Activated CD8-positive, alpha-beta T cell treated with anti-CD3 and anti-CD28 coated beads, Interleukin-2, amount 10 ng/mL, durations not matched to agents 7 days and 5 days (primary cell): ENCODE measurements around the gene RNF13. TPM values are rescaled to one million over a fixed set of nuclear protein-coding genes. Genes with fewer than 3 reads are reported as not detected.
"Not testable (repeated sequence)": the region's sequence is repeated elsewhere in the genome, so short reads cannot be mapped to it uniquely, and the experiment has no call there.

ENCODE experiments used
- ATAC-seq: fragments of 150-1000 bp; cut with Tn5 transposase; one replicate; pipeline ENCODE4 v1.10.0; 2021; ENCODE audit warnings: moderate library complexity
- CTCF ChIA-PET: fragments of 350-600 bp; sonication (Branson Sonifier 250); formaldehyde crosslinking; loops from one replicate; lab custom pipeline; 2021; ENCODE audit warnings: antibody characterized with exemption; lab: Charles Lee
- POLR2A ChIA-PET: fragments of 350-600 bp; sonication (Branson Sonifier 250); formaldehyde crosslinking; loops from one replicate; lab custom pipeline; 2021; ENCODE audit warnings: antibody characterized with exemption; lab: Charles Lee
- DNase-seq: peaks from one replicate; pipeline ENCODE4 v3.0.0-alpha.2; 2020
- H3K27ac Mint-ChIP-seq: one replicate; pipeline ENCODE4 v1.8.0; 2021; ENCODE audit warnings: mild to moderate bottlenecking, mixed read lengths
- H3K27me3 Mint-ChIP-seq: one replicate; pipeline ENCODE4 v1.8.0; 2021; ENCODE audit warnings: low read depth, mixed read lengths
- H3K36me3 Mint-ChIP-seq: one replicate; pipeline ENCODE4 v1.8.0; 2021; ENCODE audit warnings: low read depth, mixed read lengths
- H3K4me1 Mint-ChIP-seq: one replicate; pipeline ENCODE4 v1.8.0; 2021; ENCODE audit warnings: low read depth, mixed read lengths
- H3K4me3 Mint-ChIP-seq: one replicate; pipeline ENCODE4 v1.8.0; 2021; ENCODE audit warnings: mild to moderate bottlenecking, mixed read lengths
- H3K9me3 Mint-ChIP-seq: one replicate; pipeline ENCODE4 v1.8.0; 2022; ENCODE audit warnings: mixed read lengths; ENCODE audit not compliant: insufficient read depth
- total RNA-seq, 2 experiments: library from RNA; stranded (reverse); gene quantifications; one replicate each; pipeline ENCODE4 v1.2.3, GENCODE V29; 2021

The RNF13 gene
- total RNA-seq, 2 experiments from 2014 or later, result 30.6 to 31.3 TPM

GRCh38 chr3:149938392-149939055 lies 125.5 kb downstream of the RNF13 start:
- H3K27me3 Mint-ChIP-seq, POLR2A ChIA-PET, DNase-seq, H3K27ac Mint-ChIP-seq, H3K4me3 Mint-ChIP-seq, CTCF ChIA-PET, ATAC-seq, H3K9me3 Mint-ChIP-seq, H3K4me1 Mint-ChIP-seq: not testable (repeated sequence)
- peaks cover 13% of the 10 kb centered on the region for H3K36me3 Mint-ChIP-seq

GRCh38 chr3:149941186-149941585 lies 128.2 kb downstream of the RNF13 start:
- H3K36me3 Mint-ChIP-seq, result peaks cover 22% of the 10 kb centered on the region
- no peaks in the 10 kb centered on the region for H3K4me1 Mint-ChIP-seq
- H3K27me3 Mint-ChIP-seq, result no peaks in the 10 kb centered on the region
- CTCF ChIA-PET, result no interaction called here
- ATAC-seq (no peak), DNase-seq (no peak)
- POLR2A ChIA-PET, result no interaction called here
- peaks cover 3% of the 10 kb centered on the region for H3K9me3 Mint-ChIP-seq
- H3K27ac Mint-ChIP-seq, result no peak overlapping the region
- H3K4me3 Mint-ChIP-seq, result no peak overlapping the region

- H3K4me1 Mint-ChIP-seq, result no peaks in the 10 kb centered on the region
- POLR2A ChIA-PET, result no interaction called here
- no peak overlapping the region for H3K4me3 Mint-ChIP-seq
- peaks cover 3% of the 10 kb centered on the region for H3K9me3 Mint-ChIP-seq
- CTCF ChIA-PET, result interaction anchor here (0.6 kb wide), 1 partner anchor 386 kb away, joined by 3 read pairs; no protein-coding TSS in a partner anchor
- H3K27me3 Mint-ChIP-seq, result no peaks in the 10 kb centered on the region
- DNase-seq (no peak), ATAC-seq (no peak)
- H3K27ac Mint-ChIP-seq, result no peak overlapping the region
- peaks cover 24% of the 10 kb centered on the region for H3K36me3 Mint-ChIP-seq
Measured at GRCh38 chr3:149941946-149942345, 128.9 kb downstream of the RNF13 start.

- H3K9me3 Mint-ChIP-seq, result peaks cover 3% of the 10 kb centered on the region
- ATAC-seq, result no peak
Measured at GRCh38 chr3:149942409-149942808, 129.4 kb downstream of the RNF13 start.

GRCh38 chr3:149943966-149944365 lies 131.0 kb downstream of the RNF13 start:
- H3K27ac Mint-ChIP-seq, H3K27me3 Mint-ChIP-seq, H3K4me3 Mint-ChIP-seq, DNase-seq, POLR2A ChIA-PET, CTCF ChIA-PET, H3K9me3 Mint-ChIP-seq, ATAC-seq, H3K4me1 Mint-ChIP-seq: not testable (repeated sequence)
- H3K36me3 Mint-ChIP-seq, result peaks cover 27% of the 10 kb centered on the region

More at GRCh38 chr3:149942409-149942808, 129.4 kb downstream of the RNF13 start:
- POLR2A ChIA-PET, result no interaction called here
- CTCF ChIA-PET, result interaction anchor here (0.6 kb wide), 1 partner anchor 386 kb away, joined by 3 read pairs; no protein-coding TSS in a partner anchor
- Mint-ChIP-seq H3K27ac (no peak overlapping the region), H3K36me3 (peaks cover 25% of the 10 kb centered on the region), H3K27me3 (no peaks in the 10 kb centered on the region), H3K4me1 (no peaks in the 10 kb centered on the region), H3K4me3 (no peak overlapping the region)
- DNase-seq, result no peak

- DNase-seq (no peak), ATAC-seq (no peak)
- H3K27me3 Mint-ChIP-seq, result no peaks in the 10 kb centered on the region
- no peak overlapping the region for H3K4me3 Mint-ChIP-seq
- no peak overlapping the region for H3K27ac Mint-ChIP-seq
- CTCF ChIA-PET, result interaction anchor here (1.8 kb wide), 1 partner anchor 7 kb away, joined by 5 read pairs; no protein-coding TSS in a partner anchor
- H3K4me1 Mint-ChIP-seq, result no peaks in the 10 kb centered on the region
- POLR2A ChIA-PET, result no interaction called here
- peaks cover 22% of the 10 kb centered on the region for H3K36me3 Mint-ChIP-seq
- H3K9me3 Mint-ChIP-seq, result no peaks in the 10 kb centered on the region
Measured at GRCh38 chr3:149947231-149947630, 134.2 kb downstream of the RNF13 start.

GRCh38 chr3:149949181-149949580 lies 136.2 kb downstream of the RNF13 start:
- ATAC-seq (no peak), DNase-seq (no peak)
- H3K27me3 Mint-ChIP-seq, result no peaks in the 10 kb centered on the region
- H3K27ac Mint-ChIP-seq, result no peak overlapping the region
- CTCF ChIA-PET, result no interaction called here
- no peaks in the 10 kb centered on the region for H3K9me3 Mint-ChIP-seq
- H3K4me1 Mint-ChIP-seq, result peaks cover 2% of the 10 kb centered on the region
- H3K36me3 Mint-ChIP-seq, result peaks cover 12% of the 10 kb centered on the region
- no peak overlapping the region for H3K4me3 Mint-ChIP-seq
- POLR2A ChIA-PET, result no interaction called here

GRCh38 chr3:149954812-149955211 lies 141.8 kb downstream of the RNF13 start:
- DNase-seq (no peak), ATAC-seq (no peak)
- CTCF ChIA-PET, result interaction anchor here (0.9 to 1.2 kb wide), 3 partner anchors 9 to 82 kb away, joined by 3 to 5 read pairs (median 3); no protein-coding TSS in a partner anchor
- Mint-ChIP-seq H3K27ac (no peak overlapping the region), H3K9me3 (no peaks in the 10 kb centered on the region), H3K4me3 (no peak overlapping the region), H3K27me3 (no peaks in the 10 kb centered on the region), H3K4me1 (peaks cover 10% of the 10 kb centered on the region), H3K36me3 (peaks cover 2% of the 10 kb centered on the region)
- POLR2A ChIA-PET, result no interaction called here

GRCh38 chr3:149955449-149955848 lies 142.4 kb downstream of the RNF13 start:
- POLR2A ChIA-PET, result no interaction called here
- CTCF ChIA-PET, result interaction anchor here (0.8 to 1.2 kb wide), 5 partner anchors 9 to 82 kb away, joined by 3 to 5 read pairs (median 3); no protein-coding TSS in a partner anchor
- H3K27me3 Mint-ChIP-seq, result no peaks in the 10 kb centered on the region
- H3K9me3 Mint-ChIP-seq, result no peaks in the 10 kb centered on the region
- H3K4me3 Mint-ChIP-seq, result no peak overlapping the region
- H3K4me1 Mint-ChIP-seq, result peaks cover 10% of the 10 kb centered on the region
- peaks cover 2% of the 10 kb centered on the region for H3K36me3 Mint-ChIP-seq
- H3K27ac Mint-ChIP-seq, result no peak overlapping the region
- ATAC-seq (no peak), DNase-seq (no peak)

- ATAC-seq, result no peak
- Mint-ChIP-seq H3K27ac (no peak overlapping the region), H3K9me3 (no peaks in the 10 kb centered on the region), H3K27me3 (no peaks in the 10 kb centered on the region), H3K4me1 (peaks cover 10% of the 10 kb centered on the region), H3K36me3 (peaks cover 2% of the 10 kb centered on the region), H3K4me3 (no peak overlapping the region)
- no peak for DNase-seq
- CTCF ChIA-PET, result interaction anchor here (1.5 to 2.8 kb wide), 2 partner anchors 9 to 21 kb away, joined by 9 to 21 read pairs; no protein-coding TSS in a partner anchor
- POLR2A ChIA-PET, result no interaction called here
Measured at GRCh38 chr3:149957361-149958125, 144.5 kb downstream of the RNF13 start.

GRCh38 chr3:149958171-149958796 lies 145.3 kb downstream of the RNF13 start:
- Mint-ChIP-seq H3K4me1 (peaks cover 10% of the 10 kb centered on the region), H3K36me3 (peaks cover 2% of the 10 kb centered on the region), H3K4me3 (no peak overlapping the region), H3K27me3 (no peaks in the 10 kb centered on the region), H3K9me3 (no peaks in the 10 kb centered on the region), H3K27ac (no peak overlapping the region)
- ATAC-seq (no peak), DNase-seq (no peak)
- ChIA-PET CTCF (interaction anchor here (1.5 to 2.8 kb wide), 2 partner anchors 9 to 21 kb away, joined by 9 to 21 read pairs; no protein-coding TSS in a partner anchor), POLR2A (no interaction called here)
